ENCODE measurements around the gene GLI3.
"Not testable (repeated sequence)": the region's sequence is repeated elsewhere in the genome, so short reads cannot be mapped to it uniquely, and the experiment has no call there.

GLI3 gene

GRCh38 chr7:42212541-42213090 is 24.4 kb downstream of the GLI3 start:
- DNase-seq (ENCODE audit: low read depth in 1 of 2, low spot score in 1 of 2), result no peak

GRCh38 chr7:42211938-42212337 is 25.1 kb downstream of the GLI3 start:
- DNase-seq (ENCODE audit: low read depth in 1 of 2, low spot score in 1 of 2), result no peak

- DNase-seq (ENCODE audit: low read depth in 1 of 2, low spot score in 1 of 2), result no peak
Measured at GRCh38 chr7:42210779-42211178, 26.2 kb downstream of the GLI3 start.

DNA sequence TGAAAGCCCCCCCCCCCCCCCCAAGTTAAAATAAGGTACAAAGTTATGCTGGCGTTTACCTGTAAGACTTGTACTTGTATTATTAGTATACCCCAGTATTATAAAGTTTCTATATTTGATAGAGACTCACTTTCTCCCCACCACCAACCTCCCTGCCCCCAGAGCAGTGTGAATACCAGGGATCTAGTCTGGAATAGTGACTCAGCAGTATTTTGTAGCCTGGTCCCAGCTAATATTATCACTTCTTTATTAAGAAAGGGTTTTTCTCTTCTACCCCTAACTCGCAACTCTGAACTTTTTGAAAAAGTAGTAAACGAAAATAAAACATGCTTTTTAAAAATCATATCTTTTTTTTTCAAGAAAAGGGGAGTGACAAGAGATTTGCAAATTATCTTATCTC is 26.7 kb downstream of the GLI3 start:
- DNase-seq (ENCODE audit: low read depth in 1 of 2, low spot score in 1 of 2), result no peak

DNA sequence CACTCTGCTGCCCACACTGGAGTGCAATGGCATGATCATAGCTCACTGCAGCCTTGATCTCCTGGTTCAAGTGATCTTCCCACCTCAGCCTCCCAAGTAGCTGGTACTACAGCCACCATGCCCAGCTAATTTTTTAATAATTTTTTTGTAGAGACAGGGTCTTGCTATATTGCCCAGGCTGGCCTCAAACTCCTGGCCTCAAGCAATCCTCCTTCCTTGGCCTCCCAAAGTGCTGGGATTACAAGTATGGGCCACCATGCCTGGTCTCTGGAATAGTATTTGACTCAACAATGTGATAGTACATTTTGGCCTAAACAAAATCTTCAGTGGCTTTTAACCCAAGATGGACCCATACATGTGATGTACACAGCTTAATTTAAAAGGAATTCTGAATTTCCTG is 27.9 kb downstream of the GLI3 start:
- DNase-seq (ENCODE audit: low read depth in 1 of 2, low spot score in 1 of 2), result not testable (repeated sequence)

DNA sequence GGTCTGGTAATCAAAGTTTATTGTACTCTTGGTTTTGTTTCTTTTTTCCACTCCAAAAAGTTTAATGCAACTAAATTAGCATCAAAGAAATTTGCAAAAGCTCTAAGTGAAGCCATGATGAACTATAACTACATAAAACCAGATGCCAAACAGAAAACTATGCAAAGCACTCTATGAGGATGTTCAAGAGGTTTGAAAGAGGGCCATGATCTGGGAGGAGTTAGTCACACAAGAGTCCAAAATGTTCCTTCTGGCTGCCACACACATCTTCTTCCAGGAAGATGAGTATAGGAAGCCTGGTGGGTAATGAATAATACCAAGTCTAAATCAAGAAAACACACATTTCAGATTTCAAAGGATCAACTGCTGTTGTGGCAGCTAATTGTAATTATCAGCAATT is 28.4 kb downstream of the GLI3 start:
- DNase-seq (ENCODE audit: low read depth in 1 of 2, low spot score in 1 of 2), result no peak

GRCh38 chr7:42207420-42207819 is 29.6 kb downstream of the GLI3 start:
- no peak for DNase-seq (ENCODE audit: low read depth in 1 of 2, low spot score in 1 of 2)

DNA sequence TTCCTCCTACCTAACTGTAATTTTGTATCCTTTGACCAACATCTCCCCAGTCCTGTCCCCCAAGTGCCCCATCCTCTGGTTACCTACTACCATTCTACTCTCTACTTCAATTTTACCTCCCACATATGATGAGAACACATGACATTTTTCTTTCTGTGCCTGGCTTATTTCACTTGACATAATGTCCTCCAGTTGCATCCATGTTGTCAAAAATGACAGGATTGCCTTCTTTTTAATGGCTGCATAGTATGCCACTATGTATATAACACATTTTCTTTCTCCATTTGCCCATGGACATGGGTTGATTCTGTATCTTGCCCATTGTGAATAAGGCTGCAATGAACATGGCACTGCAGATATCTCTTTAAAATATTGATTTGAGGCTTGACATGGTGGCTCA is 33.7 kb downstream of the GLI3 start:
- no peak for DNase-seq (ENCODE audit: low read depth in 1 of 2, low spot score in 1 of 2)

GRCh38 chr7:42202601-42203000 is 34.4 kb downstream of the GLI3 start:
- DNase-seq (ENCODE audit: low read depth in 1 of 2, low spot score in 1 of 2), result no peak

- no peak for DNase-seq (ENCODE audit: low read depth in 1 of 2, low spot score in 1 of 2)
Measured at GRCh38 chr7:42198974-42199668, 37.9 kb downstream of the GLI3 start.

DNA sequence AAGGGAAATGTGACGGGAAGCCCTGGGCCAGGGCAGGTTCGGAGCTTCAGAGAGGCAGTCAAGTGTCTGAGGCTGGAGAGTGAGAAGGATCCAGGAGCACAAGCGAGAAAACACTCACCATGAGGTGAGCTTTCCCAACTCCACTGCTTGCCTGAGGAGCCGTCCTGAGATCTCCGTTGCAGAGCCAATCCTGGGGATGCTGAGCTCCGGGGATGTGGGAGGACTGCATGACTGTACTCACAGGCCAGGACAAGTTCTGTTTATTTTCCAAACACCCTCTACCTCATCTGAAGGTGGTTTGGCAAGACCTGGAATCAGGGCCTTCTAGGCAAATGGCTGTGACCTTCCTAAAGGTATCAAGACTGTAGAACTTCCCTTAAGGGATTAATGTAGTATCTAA is 38.7 kb downstream of the GLI3 start:
- no peak for DNase-seq (ENCODE audit: low read depth in 1 of 2, low spot score in 1 of 2)

- DNase-seq (ENCODE audit: low read depth in 1 of 2, low spot score in 1 of 2), result no peak
Measured at GRCh38 chr7:42197451-42197850, 39.6 kb downstream of the GLI3 start.

DNA sequence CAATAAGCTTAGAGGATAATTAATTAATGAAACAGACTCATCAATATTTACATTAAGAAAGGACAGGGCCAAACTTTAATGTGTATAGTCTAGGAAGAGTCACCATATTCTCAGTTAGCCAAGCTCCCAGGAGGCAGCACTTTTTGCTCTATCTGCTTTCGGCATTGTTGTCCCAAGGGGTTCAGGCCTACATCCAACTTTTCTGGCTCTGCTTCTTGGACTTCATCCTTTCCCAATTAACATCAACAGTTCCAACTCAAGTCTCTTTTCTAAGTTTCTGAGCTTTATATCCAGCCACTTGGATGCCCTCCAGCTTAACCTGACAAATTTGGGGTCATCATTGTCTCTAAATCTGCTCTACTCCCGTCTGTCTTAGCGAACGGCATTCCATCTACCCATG is 42.8 kb downstream of the GLI3 start:
- no peak for DNase-seq (ENCODE audit: low read depth in 1 of 2, low spot score in 1 of 2)

- no peak for DNase-seq (ENCODE audit: low read depth in 1 of 2, low spot score in 1 of 2)
Measured at GRCh38 chr7:42193471-42194129, 43.4 kb downstream of the GLI3 start.

- no peak for DNase-seq (ENCODE audit: low read depth in 1 of 2, low spot score in 1 of 2)
Measured at GRCh38 chr7:42192851-42193461, 44.1 kb downstream of the GLI3 start.

- no peak for DNase-seq (ENCODE audit: low read depth in 1 of 2, low spot score in 1 of 2)
Measured at GRCh38 chr7:42192066-42192465, 44.9 kb downstream of the GLI3 start.

DNA sequence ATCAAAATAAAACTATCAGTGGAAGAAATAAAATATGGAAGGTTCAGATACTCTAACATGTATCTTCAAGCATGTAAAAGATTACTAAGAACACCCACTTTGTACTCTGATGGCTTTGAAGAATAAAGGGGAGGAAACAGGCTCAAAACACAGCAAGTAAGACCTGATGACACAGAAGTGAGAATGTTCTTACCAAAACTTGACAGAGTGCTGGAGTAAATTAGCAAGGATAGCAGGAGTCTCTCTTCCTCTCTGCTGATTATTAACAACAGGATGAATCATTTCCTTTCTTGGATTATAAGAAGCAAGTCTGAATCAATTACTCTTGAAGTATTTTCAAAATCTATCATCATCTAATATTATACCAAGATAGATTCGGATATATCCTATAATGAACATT is 47.5 kb downstream of the GLI3 start:
- DNase-seq (ENCODE audit: low read depth in 1 of 2, low spot score in 1 of 2), result no peak

- no peak for DNase-seq (ENCODE audit: low read depth in 1 of 2, low spot score in 1 of 2)
Measured at GRCh38 chr7:42186151-42186550, 50.9 kb downstream of the GLI3 start.

DNA sequence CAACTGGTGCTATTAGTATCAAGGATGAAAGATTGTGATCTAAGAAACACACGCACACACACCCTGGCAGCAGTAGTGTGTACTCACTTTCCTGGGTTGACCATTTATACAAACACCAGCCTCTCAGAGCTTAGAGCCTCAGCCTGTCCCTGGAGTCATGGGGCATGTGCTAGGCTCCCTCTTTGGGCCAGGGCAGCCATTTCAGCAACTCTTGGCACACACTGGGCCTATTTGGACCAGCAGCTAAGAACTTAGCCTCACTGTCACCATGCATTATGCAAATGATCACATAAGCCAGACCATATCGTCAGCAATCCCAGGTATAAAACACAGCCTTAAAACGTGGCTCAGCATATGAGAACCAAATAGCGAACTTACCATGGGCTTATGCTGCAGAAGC is 51.3 kb downstream of the GLI3 start:
- DNase-seq (ENCODE audit: low read depth in 1 of 2, low spot score in 1 of 2), result no peak

DNA sequence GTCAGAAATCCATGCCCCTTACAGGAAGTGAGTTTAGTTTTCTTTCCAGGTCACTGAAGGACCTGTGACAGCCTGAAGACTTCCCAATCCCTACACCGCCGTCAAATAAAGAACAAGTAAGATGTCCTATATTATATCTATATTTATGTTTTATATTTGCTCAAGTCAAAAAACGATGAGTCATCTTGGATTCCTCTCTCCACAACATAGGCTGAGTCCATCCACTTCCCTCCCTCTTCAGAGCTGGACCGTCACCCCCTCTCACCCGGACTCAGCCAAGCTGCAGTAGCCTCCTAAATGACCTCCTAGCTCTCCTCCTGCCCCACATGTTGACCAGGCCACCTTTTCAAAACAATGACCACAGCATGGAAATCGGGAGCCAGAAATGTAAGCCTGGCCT is 53.5 kb downstream of the GLI3 start:
- no peak for DNase-seq (ENCODE audit: low read depth in 1 of 2, low spot score in 1 of 2)

GRCh38 chr7:42181566-42181965 is 55.4 kb downstream of the GLI3 start:
- DNase-seq (ENCODE audit: low read depth in 1 of 2, low spot score in 1 of 2), result no peak

DNA sequence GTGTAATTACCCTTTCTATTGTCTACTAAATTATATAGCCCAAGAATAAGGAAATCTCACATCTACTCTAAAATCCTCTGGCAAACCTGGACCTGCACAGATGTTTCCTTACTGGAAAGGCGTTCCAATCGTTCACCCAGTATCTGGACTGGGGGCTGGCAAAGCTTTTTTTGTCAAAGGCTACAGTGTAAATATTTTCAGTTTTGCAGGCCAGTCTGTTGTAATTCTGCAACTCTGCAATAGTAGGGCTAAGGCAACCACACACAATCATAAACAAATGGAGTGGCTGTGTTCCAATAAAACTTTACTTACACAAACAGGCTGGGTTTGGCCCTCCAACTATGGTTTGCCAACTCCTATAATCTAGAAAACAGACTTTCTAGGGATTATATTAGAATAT is 56.2 kb downstream of the GLI3 start:
- no peak for DNase-seq (ENCODE audit: low read depth in 1 of 2, low spot score in 1 of 2)

Measured in stimulated activated CD4-positive, alpha-beta T cell treated with anti-CD3 and anti-CD28 coated beads, Interleukin-15, amount 100 ng/mL, for 1 hour (primary cell).